ENCODE results near the gene FHOD1. TPM values are rescaled to one million over a fixed set of nuclear protein-coding genes. Genes with fewer than 3 reads are reported as not detected.

Gene FHOD1
- total RNA-seq, 2 donors from 2014 or later: 28.5 to 31.7 TPM

- no peak for TF ChIP-seq CTCF (IDR thresholded peaks at IDR 0.05)
- no peaks in the 10 kb centered on the region for H3K27me3 ChIP-seq (replicated peaks; ENCODE audit: insufficient read depth)
- H3K27ac ChIP-seq: no peak overlapping the region
- no peak overlapping the region for H3K4me3 ChIP-seq
- H3K4me1 ChIP-seq (ENCODE audit: control insufficient read depth in 1 of 2, low read depth in 2 of 2): peaks cover 0 to 6% of the 10 kb centered on the region in 2 donors
- H3K36me3 ChIP-seq: no peaks in the 10 kb centered on the region
- ATAC-seq (ENCODE audit: insufficient number of reproducible peaks, low FRiP score, low read depth) (no peak), DNase-seq (ENCODE audit: low spot score) (no peak)
- no peaks in the 10 kb centered on the region for H3K9me3 ChIP-seq
These were observed 40.7 kb upstream of the FHOD1 start for GRCh38 chr16:67287960-67288359.

DNA sequence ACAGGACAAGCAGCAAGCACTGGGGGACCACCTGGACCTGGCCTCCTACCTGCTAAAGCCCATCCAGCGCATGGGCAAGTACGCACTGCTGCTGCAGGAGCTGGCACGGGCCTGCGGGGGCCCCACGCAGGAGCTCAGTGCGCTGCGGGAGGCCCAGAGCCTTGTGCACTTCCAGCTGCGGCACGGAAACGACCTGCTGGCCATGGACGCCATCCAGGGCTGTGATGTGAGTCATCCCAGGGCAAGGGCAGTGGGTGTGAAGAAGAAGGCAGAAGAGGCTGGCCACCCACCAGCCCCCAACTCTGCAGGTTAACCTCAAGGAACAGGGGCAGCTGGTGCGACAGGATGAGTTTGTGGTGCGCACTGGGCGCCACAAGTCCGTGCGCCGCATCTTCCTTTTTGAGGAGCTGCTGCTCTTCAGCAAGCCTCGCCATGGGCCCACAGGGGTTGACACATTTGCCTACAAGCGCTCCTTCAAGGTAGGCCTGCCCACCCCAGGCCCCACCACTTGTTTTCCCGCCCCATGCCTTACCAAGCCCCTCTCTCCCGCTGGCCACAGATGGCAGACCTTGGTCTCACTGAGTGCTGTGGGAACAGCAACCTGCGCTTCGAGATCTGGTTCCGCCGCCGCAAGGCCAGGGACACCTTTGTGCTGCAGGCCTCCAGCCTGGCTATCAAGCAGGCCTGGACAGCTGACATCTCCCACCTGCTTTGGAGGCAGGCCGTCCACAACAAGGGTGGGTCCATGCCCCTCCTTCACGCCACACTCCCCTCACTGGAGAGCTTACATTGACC, 39.4 kb upstream of the FHOD1 start:
- H3K27ac ChIP-seq: no peak overlapping the region
- H3K4me1 ChIP-seq (ENCODE audit: control insufficient read depth in 1 of 2, low read depth in 2 of 2): peaks cover 0 to 6% of the 10 kb centered on the region in 2 donors
- no peaks in the 10 kb centered on the region for H3K9me3 ChIP-seq
- H3K4me3 ChIP-seq: no peak overlapping the region
- no peak for TF ChIP-seq CTCF (IDR thresholded peaks at IDR 0.05)
- no peak for ATAC-seq (ENCODE audit: insufficient number of reproducible peaks, low FRiP score, low read depth)
- no peak for DNase-seq (ENCODE audit: low spot score)
- H3K36me3 ChIP-seq: no peaks in the 10 kb centered on the region
- H3K27me3 ChIP-seq (replicated peaks; ENCODE audit: insufficient read depth): no peaks in the 10 kb centered on the region

- ATAC-seq (ENCODE audit: insufficient number of reproducible peaks, low FRiP score, low read depth): no peak
- H3K27me3 ChIP-seq (replicated peaks; ENCODE audit: insufficient read depth): no peaks in the 10 kb centered on the region
- peak; percentile 47 for TF ChIP-seq CTCF (IDR thresholded peaks at IDR 0.05)
- H3K4me3 ChIP-seq: peak overlapping the region; percentile 38
- no peak overlapping the region for H3K27ac ChIP-seq
- H3K4me1 ChIP-seq (ENCODE audit: control insufficient read depth in 1 of 2, low read depth in 2 of 2): peaks cover 0 to 6% of the 10 kb centered on the region in 2 donors
- DNase-seq (ENCODE audit: low spot score): no peak
- no peaks in the 10 kb centered on the region for H3K36me3 ChIP-seq
- no peaks in the 10 kb centered on the region for H3K9me3 ChIP-seq
These were observed 37.7 kb upstream of the FHOD1 start for GRCh38 chr16:67284699-67285646.

DNA sequence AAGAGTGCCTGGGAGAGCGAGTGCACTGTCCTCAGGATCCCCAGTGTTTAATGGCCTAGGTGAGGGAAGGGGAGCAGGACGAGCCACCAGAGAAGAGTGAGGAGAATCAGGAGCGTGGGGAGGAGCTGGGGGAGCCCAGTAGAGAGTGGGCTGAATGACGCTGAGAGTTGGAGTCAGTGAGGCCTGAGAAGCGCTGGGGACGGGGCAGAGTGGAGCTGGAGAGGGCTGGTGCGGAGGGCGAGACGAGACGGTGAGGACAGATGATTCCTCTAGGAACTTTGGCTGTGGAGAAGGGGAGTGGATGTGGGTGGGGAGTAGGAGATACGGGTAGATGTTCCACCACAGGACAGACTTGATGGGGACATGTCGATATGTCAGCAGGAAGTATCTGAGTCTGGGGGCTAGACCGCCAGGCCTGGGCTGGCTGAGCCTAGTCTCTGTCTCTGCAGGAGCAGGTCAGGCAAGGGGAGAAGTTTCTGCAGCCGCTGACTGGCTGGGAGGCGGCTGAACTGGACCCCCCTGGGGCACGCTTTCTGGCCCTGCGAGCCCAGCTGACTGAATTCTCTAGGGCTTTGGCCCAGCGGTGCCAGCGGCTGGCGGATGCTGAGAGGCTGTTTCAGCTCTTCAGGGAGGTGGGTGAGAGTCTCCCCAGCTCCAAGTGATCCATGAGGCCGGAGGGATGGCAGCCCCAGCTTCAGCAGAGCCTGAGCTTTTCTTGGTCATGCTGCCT, 36.7 kb upstream of the FHOD1 start:
- no peak overlapping the region for H3K4me3 ChIP-seq
- H3K4me1 ChIP-seq (ENCODE audit: control insufficient read depth in 1 of 2, low read depth in 2 of 2): peaks cover 0 to 12% of the 10 kb centered on the region in 2 donors
- no peak overlapping the region for H3K27ac ChIP-seq
- no peak for TF ChIP-seq CTCF (IDR thresholded peaks at IDR 0.05)
- ATAC-seq (ENCODE audit: insufficient number of reproducible peaks, low FRiP score, low read depth): no peak
- H3K27me3 ChIP-seq (replicated peaks; ENCODE audit: insufficient read depth): no peaks in the 10 kb centered on the region
- H3K36me3 ChIP-seq: no peaks in the 10 kb centered on the region
- DNase-seq (ENCODE audit: low spot score): no peak
- H3K9me3 ChIP-seq: no peaks in the 10 kb centered on the region
